Heart left ventricle (tissue), 16 donors: ENCODE measurements around the gene COPE. TPM values are rescaled to one million over a fixed set of nuclear protein-coding genes. Genes with fewer than 3 reads are reported as not detected.
A peak's percentile ranks its signal among the peaks of the same experiment; 100 is the strongest.

Experiments used
- ATAC-seq, 4 donors: fragments of 200-7000 bp; cut with Tn5 transposase; one replicate each; pipeline ENCODE4 v1.9.1; 2020 to 2022; ENCODE audit warnings: moderate library complexity in 4 of 4, mild to moderate bottlenecking in 3 of 4, moderate number of reproducible peaks in 1 of 4
- DNase-seq, 5 donors: peaks; one replicate each; pipeline ENCODE4 v3.0.0-alpha.2; 2020
- H3K27ac ChIP-seq, 12 donors: fragments of 200-600 bp; sonication (generic) in 4 of 12; one replicate each; pipeline versions ENCODE4 v1.5.0 to v1.8.0; 2016 to 2022; ENCODE audit warnings: mild to moderate bottlenecking in 2 of 12
- H3K27me3 ChIP-seq, 9 donors: fragments of 200-600 bp; sonication (generic) in 2 of 9; one replicate each; pipeline versions ENCODE4 v1.5.1 to v1.8.0; 2016 to 2022; ENCODE audit warnings: mild to moderate bottlenecking in 3 of 9
- H3K36me3 ChIP-seq, 9 donors: fragments of 200-600 bp; sonication (generic) in 2 of 9; one replicate each; pipeline versions ENCODE4 v1.5.0 to v1.8.0; 2018 to 2022; ENCODE audit warnings: mild to moderate bottlenecking in 2 of 9
- H3K4me1 ChIP-seq, 12 donors: fragments of 200-600 bp; sonication (generic) in 4 of 12; one replicate each; pipeline versions ENCODE4 v1.5.0 to v1.8.0; 2016 to 2022; ENCODE audit warnings: mild to moderate bottlenecking in 3 of 12
- H3K4me3 ChIP-seq, 12 donors: fragments of 200-600 bp; sonication (generic) in 4 of 12; one replicate each; pipeline versions ENCODE4 v1.5.0 to v1.8.0; 2017 to 2022; ENCODE audit warnings: mild to moderate bottlenecking in 9 of 12, moderate library complexity in 4 of 12
- H3K9me3 ChIP-seq, 12 donors: fragments of 200-600 bp; sonication (generic) in 4 of 12; one replicate each; pipeline versions ENCODE4 v1.5.0 to v1.8.0; 2016 to 2022; ENCODE audit warnings: mild to moderate bottlenecking in 1 of 12
- CTCF ChIP-seq, 12 donors: fragments of 200-600 bp; sonication (generic) in 4 of 12; IDR thresholded peaks; one replicate each; pipeline versions ENCODE4 v1.5.0 to v1.8.0; 2018 to 2022; ENCODE audit warnings: antibody characterized with exemption in 12 of 12, mild to moderate bottlenecking in 5 of 12
- POLR2A ChIP-seq, 2 donors: fragments of 450-650 bp; IDR thresholded peaks; one replicate each; pipeline ENCODE4 v1.6.1; 2017; ENCODE audit warnings: antibody characterized with exemption in 2 of 2, mild to moderate bottlenecking in 2 of 2, moderate library complexity in 2 of 2
- WGBS, 4 donors: extraction: QIAGEN DNeasy Blood & Tissue Kit in 2 of 4; methylation state at CpG; one replicate each; pipeline versions ENCODE4 v1.1.5 to v1.1.7; 2013 to 2018; 5-methylcytosine and 5-hydroxymethylcytosine counted together
- intact Hi-C, 10 donors: fragments of 100-400 bp; cut with DNase I; formaldehyde crosslinking; loops; one replicate each; pipeline versions ENCODE4 v1.11.1 to v1.14.2; 2022
- polyA plus RNA-seq, 2 donors: library from polyadenylated mRNA; stranded (reverse); fragments of 200-250 nt; gene quantifications; one replicate each; pipeline ENCODE4 v1.2.3, GENCODE V29; 2013
- total RNA-seq, 9 donors: library from RNA; depleted of rRNA in 2 of 9; stranded (reverse); fragments of >200 nt in 2 of 9; fragmentation: NEBNext Ultra II Directional in 3 of 9; extraction: Animal tissue kit (Norgen Biotek cat#: 25700) in 3 of 9; gene quantifications; one replicate each; pipeline versions ENCODE4 v1.1.0 to v1.2.4, GENCODE V29; 2016 to 2023
- donor health status: ischemic (EF 13 %, LVEDD 7.1; RV severe dilation, severe dysfunction).
- donor health status: healthy with polysubstance abuse.
- donor health status: DM: no; HTN: yes; CAD: no.
- donor health status: DM: no; HTN: no; CAD: no.
- donor health status: ischemic (EF 25% LVEDD 6.9; RV normal size, moderate dysfunction).
- donor health status: ischemic (EF 25% LVEDD 5.7; RV mildly dilated, moderate dysfunction).
- donor health status: healthy.
- donor health status: DM: yes; HTN: yes; CAD: no.
- donor health status: ischemic (EF 35%, LVEDD 5.7; RV mildly dilated, moderate dysfunction).
- donor health status: nonischemic (EF 11% LVEDD 7.7; RV severe dilation, severe dysfunction).
- donor health status: DM: yes; HTN: yes; CAD: no.
- donor health status: PGD.
- donor health status: ischemic (EF 29% LVEDD 5.4; RV normal size, mild dysfunction).
- donor health status: nonischemic (EF 23%, LVEDD 6.1; RV moderate dilation, normal function).

Gene COPE
- total and polyA plus RNA-seq, 11 donors = 94.0 to 241 (median 147) TPM

GRCh38 chr19:18895038-18895823 lies 24.0 kb downstream of the COPE start:
- Histone ChIP-seq H3K4me3 (peak overlapping the region in 11 of 12 donors; percentile 31 to 64 (median 53)), H3K4me1 (peaks cover 0 to 33% (median 13%) of the 10 kb centered on the region in 12 donors), H3K9me3 (no peaks in the 10 kb centered on the region), H3K27ac (peak overlapping the region in 2 of 12 donors; percentile 2 to 45), H3K36me3 (peaks cover 0 to 17% (median 10%) of the 10 kb centered on the region in 9 donors), H3K27me3 (peaks cover 0 to 26% (median 12%) of the 10 kb centered on the region in 9 donors)
- WGBS, 4 donors = 0 to 1% (median 1%) methylated on average over 34 to 72 of the region's 72 CpGs
- ATAC-seq = peak in 3 of 4 donors; percentile 36 to 55 (median 44)
- TF ChIP-seq CTCF (IDR thresholded peaks at IDR 0.05) (peak in 9 of 12 donors; percentile 12 to 51 (median 27)), POLR2A (IDR thresholded peaks at IDR 0.05) (no peak)
- intact Hi-C loops = loop anchor here in 2 of 10 donors (10.0 kb wide), 1 partner anchor 90 kb away; no protein-coding TSS in a partner anchor
- peak in 2 of 5 donors; percentile 46 to 48 for DNase-seq

GRCh38 chr19:18894254-18895037 lies 24.7 kb downstream of the COPE start:
- intact Hi-C loops = loop anchor here in 2 of 10 donors (10.0 kb wide), 1 partner anchor 90 kb away; no protein-coding TSS in a partner anchor

GRCh38 chr19:18893587-18894253 lies 25.5 kb downstream of the COPE start:
- Histone ChIP-seq H3K4me3 (no peak overlapping the region), H3K36me3 (peaks cover 0 to 2% (median 0%) of the 10 kb centered on the region in 9 donors), H3K4me1 (peaks cover 0 to 33% (median 13%) of the 10 kb centered on the region in 12 donors), H3K27ac (no peak overlapping the region), H3K27me3 (peaks cover 0 to 26% (median 12%) of the 10 kb centered on the region in 9 donors), H3K9me3 (no peaks in the 10 kb centered on the region)
- DNase-seq (peak in 1 of 5 donors; percentile 19), ATAC-seq (peak in 2 of 4 donors; percentile 45 to 51)
- TF ChIP-seq POLR2A (IDR thresholded peaks at IDR 0.05) (no peak), CTCF (IDR thresholded peaks at IDR 0.05) (no peak)
- WGBS, 4 donors = 31 to 35% (median 33%) methylated on average over 13 to 18 of the region's 18 CpGs
- intact Hi-C loops = loop anchor here in 2 of 10 donors (10.0 kb wide), 1 partner anchor 91 kb away; no protein-coding TSS in a partner anchor

More at GRCh38 chr19:18894254-18895037, 24.7 kb downstream of the COPE start:
- Histone ChIP-seq H3K9me3 (no peaks in the 10 kb centered on the region), H3K27ac (peak overlapping the region in 1 of 12 donors; percentile 22), H3K4me3 (peak overlapping the region in 10 of 12 donors; percentile 31 to 64 (median 54)), H3K4me1 (peaks cover 0 to 33% (median 13%) of the 10 kb centered on the region in 12 donors), H3K36me3 (peaks cover 0 to 9% (median 4%) of the 10 kb centered on the region in 9 donors), H3K27me3 (peaks cover 0 to 26% (median 12%) of the 10 kb centered on the region in 9 donors)
- WGBS, 4 donors = 11 to 15% (median 12%) methylated on average over 17 to 28 of the region's 28 CpGs
- peak in 3 of 4 donors; percentile 3 to 40 (median 16) for ATAC-seq
- peak in 1 of 5 donors; percentile 50 for DNase-seq
- TF ChIP-seq CTCF (IDR thresholded peaks at IDR 0.05) (no peak), POLR2A (IDR thresholded peaks at IDR 0.05) (no peak)
